Gastroesophageal sphincter (tissue), 3 donors: ENCODE data around the gene SLC6A3.

ENCODE experiments used
- EP300 ChIP-seq: sonication (generic); formaldehyde crosslinking; IDR thresholded peaks from one replicate; pipeline ENCODE4 v1.6.1; 2017; ENCODE audit warnings: antibody characterized with exemption, mild to moderate bottlenecking
- POLR2A ChIP-seq, 2 donors: fragments of 450-650 bp; IDR thresholded peaks; one replicate each; pipeline ENCODE4 v1.6.1; 2017; ENCODE audit warnings: antibody characterized with exemption in 2 of 2, mild to moderate bottlenecking in 2 of 2, moderate library complexity in 1 of 2
- POLR2AphosphoS5 ChIP-seq: sonication (generic); formaldehyde crosslinking; IDR thresholded peaks from one replicate; pipeline ENCODE4 v1.6.1; 2017; ENCODE audit warnings: antibody characterized with exemption
- TF ChIP-seq, protein P1 (sequence below), 4 experiments: fragments of 200-600 bp in 2 of 4; fragments of 450-650 bp in 2 of 4; sonication (generic) in 1 of 4; IDR thresholded peaks; one replicate each; pipeline ENCODE4 v1.5.1; 2017 to 2019; ENCODE audit warnings: antibody characterized with exemption in 4 of 4, mild to moderate bottlenecking in 2 of 4, moderate library complexity in 2 of 4

DNA sequence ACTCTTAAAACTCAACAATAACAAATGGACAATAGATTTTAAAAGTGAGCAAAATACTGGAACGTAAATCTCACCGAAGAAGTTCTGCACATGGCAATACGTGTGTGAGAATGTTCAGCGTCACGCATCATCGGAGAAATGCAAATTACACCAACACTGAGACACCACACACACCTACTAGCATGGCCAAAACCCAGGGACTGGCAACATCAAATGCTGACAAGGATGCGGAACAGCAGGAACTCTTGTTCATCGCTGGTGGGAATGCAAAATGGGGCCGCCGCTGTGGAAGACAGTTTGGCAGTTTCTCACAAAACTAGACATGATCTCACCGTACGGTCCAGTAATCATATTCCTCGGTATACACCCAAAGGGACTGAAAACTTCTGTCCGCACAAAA, 78.7 kb downstream of the SLC6A3 start:
- TF ChIP-seq, protein P1, sequence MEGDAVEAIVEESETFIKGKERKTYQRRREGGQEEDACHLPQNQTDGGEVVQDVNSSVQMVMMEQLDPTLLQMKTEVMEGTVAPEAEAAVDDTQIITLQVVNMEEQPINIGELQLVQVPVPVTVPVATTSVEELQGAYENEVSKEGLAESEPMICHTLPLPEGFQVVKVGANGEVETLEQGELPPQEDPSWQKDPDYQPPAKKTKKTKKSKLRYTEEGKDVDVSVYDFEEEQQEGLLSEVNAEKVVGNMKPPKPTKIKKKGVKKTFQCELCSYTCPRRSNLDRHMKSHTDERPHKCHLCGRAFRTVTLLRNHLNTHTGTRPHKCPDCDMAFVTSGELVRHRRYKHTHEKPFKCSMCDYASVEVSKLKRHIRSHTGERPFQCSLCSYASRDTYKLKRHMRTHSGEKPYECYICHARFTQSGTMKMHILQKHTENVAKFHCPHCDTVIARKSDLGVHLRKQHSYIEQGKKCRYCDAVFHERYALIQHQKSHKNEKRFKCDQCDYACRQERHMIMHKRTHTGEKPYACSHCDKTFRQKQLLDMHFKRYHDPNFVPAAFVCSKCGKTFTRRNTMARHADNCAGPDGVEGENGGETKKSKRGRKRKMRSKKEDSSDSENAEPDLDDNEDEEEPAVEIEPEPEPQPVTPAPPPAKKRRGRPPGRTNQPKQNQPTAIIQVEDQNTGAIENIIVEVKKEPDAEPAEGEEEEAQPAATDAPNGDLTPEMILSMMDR (IDR thresholded peaks at IDR 0.05): no peak
- TF ChIP-seq POLR2AphosphoS5 (no peak), POLR2A (IDR thresholded peaks at IDR 0.05) (no peak), EP300 (no peak)
